ENCODE data around the gene CDC42BPA.

Gene CDC42BPA

GRCh38 chr1:227215863-227216510 is 102.3 kb downstream of the CDC42BPA start:
- ChIA-PET CTCF (interaction anchor here (1.4 to 3.6 kb wide), 2 partner anchors 12 to 13 kb away, joined by 4 to 13 read pairs; no protein-coding TSS in a partner anchor), POLR2A (no interaction called here)
- DNase-seq (ENCODE audit: extremely low spot score) = no peak
- TF ChIP-seq, protein P1, sequence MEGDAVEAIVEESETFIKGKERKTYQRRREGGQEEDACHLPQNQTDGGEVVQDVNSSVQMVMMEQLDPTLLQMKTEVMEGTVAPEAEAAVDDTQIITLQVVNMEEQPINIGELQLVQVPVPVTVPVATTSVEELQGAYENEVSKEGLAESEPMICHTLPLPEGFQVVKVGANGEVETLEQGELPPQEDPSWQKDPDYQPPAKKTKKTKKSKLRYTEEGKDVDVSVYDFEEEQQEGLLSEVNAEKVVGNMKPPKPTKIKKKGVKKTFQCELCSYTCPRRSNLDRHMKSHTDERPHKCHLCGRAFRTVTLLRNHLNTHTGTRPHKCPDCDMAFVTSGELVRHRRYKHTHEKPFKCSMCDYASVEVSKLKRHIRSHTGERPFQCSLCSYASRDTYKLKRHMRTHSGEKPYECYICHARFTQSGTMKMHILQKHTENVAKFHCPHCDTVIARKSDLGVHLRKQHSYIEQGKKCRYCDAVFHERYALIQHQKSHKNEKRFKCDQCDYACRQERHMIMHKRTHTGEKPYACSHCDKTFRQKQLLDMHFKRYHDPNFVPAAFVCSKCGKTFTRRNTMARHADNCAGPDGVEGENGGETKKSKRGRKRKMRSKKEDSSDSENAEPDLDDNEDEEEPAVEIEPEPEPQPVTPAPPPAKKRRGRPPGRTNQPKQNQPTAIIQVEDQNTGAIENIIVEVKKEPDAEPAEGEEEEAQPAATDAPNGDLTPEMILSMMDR (IDR thresholded peaks at IDR 0.05; ENCODE audit: control extremely low read depth, extremely low read depth, low read depth, missing control alignments) = no peak

DNA sequence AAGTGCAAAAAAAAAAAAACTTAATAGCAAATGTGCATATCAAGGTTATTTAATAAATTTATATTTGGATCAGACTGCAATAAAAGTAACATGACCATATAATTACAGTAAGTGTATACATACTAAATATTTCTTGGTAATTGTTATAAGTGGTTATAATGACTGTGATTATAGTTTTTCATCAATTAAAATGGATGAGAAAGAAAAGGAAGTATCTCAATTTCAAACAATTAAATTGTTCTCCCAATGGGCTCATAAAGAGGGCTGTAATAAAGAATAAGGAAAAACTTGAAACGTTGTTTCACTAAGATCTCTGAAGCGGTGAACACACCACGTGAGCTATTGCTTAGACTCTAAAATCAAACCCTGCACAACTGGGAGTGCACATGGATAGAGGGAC is 104.1 kb downstream of the CDC42BPA start:
- CTCF ChIA-PET = interaction anchor here (0.7 kb wide), 1 partner anchor 13 kb away, joined by 3 read pairs; no protein-coding TSS in a partner anchor
- DNase-seq (ENCODE audit: extremely low spot score) = no peak
- POLR2A ChIA-PET = no interaction called here
- TF ChIP-seq, protein P1 (IDR thresholded peaks at IDR 0.05; ENCODE audit: control extremely low read depth, extremely low read depth, low read depth, missing control alignments) = no peak

GRCh38 chr1:227213426-227213825 is 104.9 kb downstream of the CDC42BPA start:
- ChIA-PET POLR2A (no interaction called here), CTCF (no interaction called here)
- TF ChIP-seq, protein P1 (IDR thresholded peaks at IDR 0.05; ENCODE audit: control extremely low read depth, extremely low read depth, low read depth, missing control alignments) = no peak
- DNase-seq (ENCODE audit: extremely low spot score) = no peak

GRCh38 chr1:227212164-227212563 is 106.1 kb downstream of the CDC42BPA start:
- POLR2A ChIA-PET = no interaction called here
- no peak for DNase-seq (ENCODE audit: extremely low spot score)
- CTCF ChIA-PET = no interaction called here
- TF ChIP-seq, protein P1 (IDR thresholded peaks at IDR 0.05; ENCODE audit: control extremely low read depth, extremely low read depth, low read depth, missing control alignments) = no peak

GRCh38 chr1:227210604-227211003 is 107.7 kb downstream of the CDC42BPA start:
- DNase-seq (ENCODE audit: extremely low spot score) = no peak
- CTCF ChIA-PET = no interaction called here

GRCh38 chr1:227197064-227197463 is 121.2 kb downstream of the CDC42BPA start:
- ChIA-PET POLR2A (no interaction called here), CTCF (no interaction called here)
- TF ChIP-seq, protein P1 (IDR thresholded peaks at IDR 0.05; ENCODE audit: control extremely low read depth, extremely low read depth, low read depth, missing control alignments) = no peak
- DNase-seq (ENCODE audit: extremely low spot score) = no peak

More at GRCh38 chr1:227210604-227211003, 107.7 kb downstream of the CDC42BPA start:
- TF ChIP-seq, protein P1 (IDR thresholded peaks at IDR 0.05; ENCODE audit: control extremely low read depth, extremely low read depth, low read depth, missing control alignments) = no peak
- POLR2A ChIA-PET = no interaction called here
